H9 (cell line): Measurements from ENCODE around the gene GSTP1. TPM values are rescaled to one million over a fixed set of nuclear protein-coding genes. Genes with fewer than 3 reads are reported as not detected.

Experiments
- DNase-seq: peaks from one replicate; pipeline ENCODE4 v3.0.0-alpha.2; 2017
- H2AFZ ChIP-seq: one replicate; pipeline ENCODE4 v1.6.1; 2013; ENCODE audit warnings: mild to moderate bottlenecking, low read length, control low read depth, moderate library complexity
- H2AK5ac ChIP-seq: 2 replicates; pipeline ENCODE4 v1.6.1; 2013; ENCODE audit warnings: low read length, control low read depth, mixed read lengths; ENCODE audit not compliant: insufficient read length
- H2BK120ac ChIP-seq: one replicate; pipeline ENCODE4 v1.6.1; 2013; ENCODE audit warnings: low read depth, mild to moderate bottlenecking, low read length, control low read depth, inconsistent platforms; ENCODE audit not compliant: poor library complexity, severe bottlenecking
- H2BK12ac ChIP-seq: 2 replicates; pipeline ENCODE4 v1.6.1; 2013; ENCODE audit warnings: low read length, control low read depth, mixed read lengths, low read depth; ENCODE audit not compliant: insufficient read length
- H2BK15ac ChIP-seq: 2 replicates; pipeline ENCODE4 v1.6.1; 2013; ENCODE audit warnings: low read depth, low read length, control low read depth
- H2BK20ac ChIP-seq: one replicate; pipeline ENCODE4 v1.6.1; 2013; ENCODE audit warnings: low read depth, mild to moderate bottlenecking, low read length, control low read depth, inconsistent platforms; ENCODE audit not compliant: poor library complexity, severe bottlenecking
- H2BK5ac ChIP-seq: 2 replicates; pipeline ENCODE4 v1.6.1; 2013; ENCODE audit warnings: low read length, control low read depth, mixed read lengths; ENCODE audit not compliant: insufficient read length
- H3K14ac ChIP-seq: 2 replicates; pipeline ENCODE4 v1.6.1; 2013; ENCODE audit warnings: low read length, control low read depth; ENCODE audit not compliant: insufficient read depth
- H3K18ac ChIP-seq: 2 replicates; pipeline ENCODE4 v1.6.1; 2013; ENCODE audit warnings: low read depth, mild to moderate bottlenecking, mixed read lengths, low read length, control low read depth; ENCODE audit not compliant: insufficient read length
- H3K23ac ChIP-seq: 2 replicates; pipeline ENCODE4 v1.6.1; 2013; ENCODE audit warnings: low read length, control low read depth, mixed read lengths, low read depth; ENCODE audit not compliant: insufficient read length
- H3K23me2 ChIP-seq: 2 replicates; pipeline ENCODE4 v1.6.1; 2013; ENCODE audit warnings: low read depth, mild to moderate bottlenecking, mixed read lengths, low read length, control low read depth; ENCODE audit not compliant: insufficient read length, poor library complexity, severe bottlenecking
- H3K27ac ChIP-seq: 2 replicates; pipeline ENCODE4 v1.5.1; 2013; ENCODE audit warnings: low read length, control low read depth, mixed read lengths, low read depth; ENCODE audit not compliant: insufficient read length
- H3K27me3 ChIP-seq: 2 replicates; pipeline ENCODE4 v1.6.1; 2013; ENCODE audit warnings: low read length, control low read depth, inconsistent platforms; ENCODE audit not compliant: insufficient read depth
- H3K4ac ChIP-seq: 2 replicates; pipeline ENCODE4 v1.6.1; 2013; ENCODE audit warnings: low read depth, mild to moderate bottlenecking, control low read depth, inconsistent platforms, low read length, moderate library complexity
- H3K4me1 ChIP-seq: 2 replicates; pipeline ENCODE4 v1.6.1; 2013; ENCODE audit warnings: low read length, control low read depth, inconsistent platforms; ENCODE audit not compliant: insufficient read depth
- H3K4me2 ChIP-seq: 2 replicates; pipeline ENCODE4 v1.6.1; 2013; ENCODE audit warnings: low read length, control low read depth, mixed read lengths; ENCODE audit not compliant: insufficient read length, insufficient read depth
- H3K56ac ChIP-seq: 2 replicates; pipeline ENCODE4 v1.6.1; 2013; ENCODE audit warnings: low read depth, mild to moderate bottlenecking, mixed read lengths, low read length, control low read depth; ENCODE audit not compliant: insufficient read length
- H3K79me1 ChIP-seq: 2 replicates; pipeline ENCODE4 v1.6.1; 2013; ENCODE audit warnings: low read depth, mild to moderate bottlenecking, moderate library complexity, low read length, control low read depth, inconsistent platforms; ENCODE audit not compliant: insufficient read depth, poor library complexity, severe bottlenecking
- H3K79me2 ChIP-seq: 2 replicates; pipeline ENCODE4 v1.6.1; 2013; ENCODE audit warnings: low read length, control low read depth, inconsistent platforms; ENCODE audit not compliant: insufficient read depth
- H3K9ac ChIP-seq: 2 replicates; pipeline ENCODE4 v1.6.1; 2013; ENCODE audit warnings: low read length, control low read depth, mixed read lengths; ENCODE audit not compliant: insufficient read length; ENCODE audit errors: extremely low read depth
- H3K9me3 ChIP-seq: one replicate; pipeline ENCODE4 v1.6.1; 2013; ENCODE audit warnings: low read depth, low read length, inconsistent platforms; ENCODE audit not compliant: control insufficient read depth
- H3T11ph ChIP-seq: one replicate; pipeline ENCODE4 v1.6.1; 2013; ENCODE audit warnings: mild to moderate bottlenecking, low read length, control low read depth, inconsistent platforms
- H4K20me1 ChIP-seq: one replicate; pipeline ENCODE4 v1.6.1; 2013; ENCODE audit not compliant: control insufficient read depth, insufficient read length, insufficient read depth
- H4K5ac ChIP-seq: 2 replicates; pipeline ENCODE4 v1.6.1; 2013; ENCODE audit warnings: low read depth, mild to moderate bottlenecking, mixed read lengths, low read length, control low read depth; ENCODE audit not compliant: insufficient read length
- H4K8ac ChIP-seq: replicated peaks from 2 replicates; pipeline ENCODE4 v1.6.1; 2013; ENCODE audit warnings: low read length, control low read depth, mixed read lengths, low read depth; ENCODE audit not compliant: insufficient read length
- H4K91ac ChIP-seq: 2 replicates; pipeline ENCODE4 v1.6.1; 2013; ENCODE audit warnings: low read depth, mild to moderate bottlenecking, moderate library complexity, mixed read lengths, low read length, control low read depth; ENCODE audit not compliant: insufficient read length
- H3K27ac Mint-ChIP-seq, 3 experiments: 2 replicates in 2 of 3; 3 replicates in 1 of 3; pipeline ENCODE4 v1.8.0; 2020 to 2021; ENCODE audit warnings: mixed read lengths in 3 of 3, mild to moderate bottlenecking in 1 of 3, moderate library complexity in 1 of 3
- H3K27me3 Mint-ChIP-seq: 2 replicates; pipeline ENCODE4 v1.8.0; 2021; ENCODE audit warnings: low read depth, mild to moderate bottlenecking, moderate library complexity, mixed read lengths
- H3K36me3 Mint-ChIP-seq, 3 experiments: 2 replicates in 2 of 3; 3 replicates in 1 of 3; pipeline ENCODE4 v1.8.0; 2020 to 2021; ENCODE audit warnings: low read depth in 3 of 3, mixed read lengths in 3 of 3; ENCODE audit not compliant: insufficient read depth in 1 of 3
- H3K4me1 Mint-ChIP-seq, 2 experiments: 2 replicates each; pipeline ENCODE4 v1.8.0; 2020; ENCODE audit warnings: mixed read lengths in 2 of 2
- H3K4me3 Mint-ChIP-seq, 2 experiments: 2 replicates in 1 of 2; 3 replicates in 1 of 2; pipeline ENCODE4 v1.8.0; 2020 to 2021; ENCODE audit warnings: mild to moderate bottlenecking in 2 of 2, mixed read lengths in 2 of 2, moderate library complexity in 1 of 2
- H3K9me3 Mint-ChIP-seq, 2 experiments: 2 replicates in 1 of 2; 3 replicates in 1 of 2; pipeline ENCODE4 v1.8.0; 2020; ENCODE audit warnings: mild to moderate bottlenecking in 2 of 2, mixed read lengths in 2 of 2, moderate library complexity in 1 of 2
- CTCF ChIP-seq: fragments of 200-600 bp; sonication (generic); conservative IDR thresholded peaks from 3 replicates; pipeline ENCODE4 v1.8.0; 2021; ENCODE audit warnings: antibody characterized with exemption, mild to moderate bottlenecking
- WGBS: extraction: QIAGEN DNeasy Blood & Tissue Kit; methylation state at CpG from one replicate; pipeline ENCODE4 v1.1.7; 2013; ENCODE audit warnings: missing lambda C conversion rate, low lambda C conversion rate, mixed read lengths; ENCODE audit not compliant: insufficient read length; ENCODE audit errors: extremely low coverage; 5-methylcytosine and 5-hydroxymethylcytosine counted together
- total RNA-seq: library from RNA; stranded (reverse); gene quantifications from 2 replicates; pipeline ENCODE4 v1.2.1, GENCODE V29; 2021

The GSTP1 gene
- total RNA-seq, 1 experiment from 2014 or later: 1,469 TPM

- Histone ChIP-seq H3K9me3 (no peaks in the 10 kb centered on the region), H4K8ac (no peak overlapping the region), H2BK15ac (no peak overlapping the region), H3K23ac (no peak overlapping the region), H3K18ac (no peak overlapping the region), H3K4me2 (peak overlapping the region; percentile 20), H3K56ac (no peak overlapping the region), H3K14ac (no peak overlapping the region), H3T11ph (no peak overlapping the region), H3K23me2 (peaks cover 2% of the 10 kb centered on the region), H2BK5ac (no peak overlapping the region), H3K4me1 (peaks cover 7% of the 10 kb centered on the region; the same call in 1 of the 2 replicates), H2BK20ac (no peak overlapping the region), H3K27ac (no peak overlapping the region), H4K5ac (no peak overlapping the region), H3K79me2 (no peaks in the 10 kb centered on the region), H2BK12ac (no peak overlapping the region), H2AK5ac (no peak overlapping the region), H3K79me1 (no peaks in the 10 kb centered on the region), H4K91ac (no peak overlapping the region), H2BK120ac (no peak overlapping the region), H4K20me1 (no peaks in the 10 kb centered on the region), H2AFZ (no peak overlapping the region), H3K4ac (no peak overlapping the region), H3K9ac (no peak overlapping the region), H3K27me3 (peaks cover 3% of the 10 kb centered on the region; the same call in 1 of the 2 replicates)
- no CpG with 5 or more reads among the region's 11 CpGs for WGBS
- no peak overlapping the region for H3K27ac Mint-ChIP-seq
- peaks cover 0 to 6% of the 10 kb centered on the region in 2 experiments; a peak in 2 of 5 replicates for H3K9me3 Mint-ChIP-seq
- peak; percentile 34 for DNase-seq
- H3K27me3 Mint-ChIP-seq: peaks cover 40% of the 10 kb centered on the region
- peak overlapping the region in 1 of 2 experiments; percentile 64; a peak in 3 of 5 replicates for H3K4me3 Mint-ChIP-seq
- H3K4me1 Mint-ChIP-seq: peaks cover 38 to 52% of the 10 kb centered on the region in 2 experiments
- TF ChIP-seq CTCF: no peak
- H3K36me3 Mint-ChIP-seq: peaks cover 9 to 14% (median 14%) of the 10 kb centered on the region in 3 experiments
These were observed 33.0 kb downstream of the GSTP1 start for GRCh38 chr11:67616431-67617242.
